ENCODE measurements around the gene HDAC11.

DNA sequence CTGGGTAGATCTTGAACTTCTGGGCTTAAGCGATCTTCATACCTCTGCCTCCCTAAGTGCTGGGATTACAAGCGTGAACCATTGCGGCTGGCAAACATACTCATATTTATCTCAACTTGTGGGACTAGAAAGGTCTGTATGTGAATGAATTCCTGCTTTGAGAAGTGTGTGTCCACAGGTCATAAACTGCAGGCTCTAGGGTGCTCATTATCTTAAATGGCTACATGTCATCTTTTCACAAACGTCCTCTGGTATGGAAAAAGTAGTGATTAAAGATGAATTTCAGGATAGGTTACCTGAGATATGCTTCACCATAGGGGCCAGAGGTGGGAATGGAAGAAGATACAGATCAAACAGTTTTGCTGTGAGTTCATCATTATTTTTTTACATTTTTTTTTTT lies 7.8 kb upstream of the HDAC11 start:
- TF ChIP-seq, protein P1, sequence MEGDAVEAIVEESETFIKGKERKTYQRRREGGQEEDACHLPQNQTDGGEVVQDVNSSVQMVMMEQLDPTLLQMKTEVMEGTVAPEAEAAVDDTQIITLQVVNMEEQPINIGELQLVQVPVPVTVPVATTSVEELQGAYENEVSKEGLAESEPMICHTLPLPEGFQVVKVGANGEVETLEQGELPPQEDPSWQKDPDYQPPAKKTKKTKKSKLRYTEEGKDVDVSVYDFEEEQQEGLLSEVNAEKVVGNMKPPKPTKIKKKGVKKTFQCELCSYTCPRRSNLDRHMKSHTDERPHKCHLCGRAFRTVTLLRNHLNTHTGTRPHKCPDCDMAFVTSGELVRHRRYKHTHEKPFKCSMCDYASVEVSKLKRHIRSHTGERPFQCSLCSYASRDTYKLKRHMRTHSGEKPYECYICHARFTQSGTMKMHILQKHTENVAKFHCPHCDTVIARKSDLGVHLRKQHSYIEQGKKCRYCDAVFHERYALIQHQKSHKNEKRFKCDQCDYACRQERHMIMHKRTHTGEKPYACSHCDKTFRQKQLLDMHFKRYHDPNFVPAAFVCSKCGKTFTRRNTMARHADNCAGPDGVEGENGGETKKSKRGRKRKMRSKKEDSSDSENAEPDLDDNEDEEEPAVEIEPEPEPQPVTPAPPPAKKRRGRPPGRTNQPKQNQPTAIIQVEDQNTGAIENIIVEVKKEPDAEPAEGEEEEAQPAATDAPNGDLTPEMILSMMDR (IDR thresholded peaks at IDR 0.05), result no peak
- no peak for TF ChIP-seq POLR2A (IDR thresholded peaks at IDR 0.05)
